GM23338 (cell line): ENCODE data around the gene ABR. TPM values are rescaled to one million over a fixed set of nuclear protein-coding genes. Genes with fewer than 3 reads are reported as not detected.

Experiments used
- ATAC-seq: fragments of 200-7000 bp; cut with Tn5 transposase; 3 replicates; pipeline ENCODE4 v1.9.1; 2020
- DNase-seq: peaks from one replicate; pipeline ENCODE4 v3.0.0-alpha.2; 2015; ENCODE audit warnings: low spot score
- H2AFZ ChIP-seq: fragments of 200-600 bp; sonication (generic); 2 replicates; pipeline ENCODE4 v1.8.0; 2016; ENCODE audit warnings: antibody characterized with exemption, mild to moderate bottlenecking, moderate library complexity
- H3F3A ChIP-seq: fragments of 200-600 bp; sonication (generic); replicated peaks from 2 replicates; pipeline ENCODE4 v1.8.0; 2017; ENCODE audit warnings: antibody characterized with exemption, mixed run types, low read depth
- H3K27ac ChIP-seq: fragments of 200-600 bp; sonication (generic); 2 replicates; pipeline ENCODE4 v1.6.1; 2016; ENCODE audit warnings: low read depth
- H3K27me3 ChIP-seq: fragments of 200-600 bp; sonication (generic); 2 replicates; pipeline ENCODE4 v1.8.0; 2016; ENCODE audit warnings: mild to moderate bottlenecking, mixed run types, moderate library complexity; ENCODE audit not compliant: insufficient read depth
- H3K36me3 ChIP-seq: fragments of 200-600 bp; sonication (generic); 2 replicates; pipeline ENCODE4 v1.8.0; 2016; ENCODE audit warnings: mild to moderate bottlenecking; ENCODE audit not compliant: insufficient read depth
- H3K4me1 ChIP-seq: fragments of 200-600 bp; sonication (generic); 2 replicates; pipeline ENCODE4 v1.8.0; 2016; ENCODE audit warnings: mild to moderate bottlenecking, moderate library complexity; ENCODE audit not compliant: insufficient read depth
- H3K4me2 ChIP-seq: fragments of 200-600 bp; sonication (generic); 2 replicates; pipeline ENCODE4 v1.7.1; 2017; ENCODE audit warnings: mixed run types
- H3K4me3 ChIP-seq: fragments of 200-600 bp; sonication (generic); 2 replicates; pipeline ENCODE4 v1.6.1; 2016; ENCODE audit warnings: mixed run types
- H3K79me2 ChIP-seq: fragments of 200-600 bp; sonication (generic); replicated peaks from 2 replicates; pipeline ENCODE4 v1.8.0; 2017; ENCODE audit warnings: mild to moderate bottlenecking; ENCODE audit not compliant: insufficient read depth
- H3K9me2 ChIP-seq: fragments of 200-600 bp; sonication (generic); 2 replicates; pipeline ENCODE4 v1.8.0; 2017; ENCODE audit not compliant: insufficient read depth
- H4K20me1 ChIP-seq: fragments of 200-600 bp; sonication (generic); replicated peaks from 2 replicates; pipeline ENCODE4 v1.8.0; 2017; ENCODE audit warnings: mild to moderate bottlenecking; ENCODE audit not compliant: insufficient read depth
- H3K27ac Mint-ChIP-seq: 2 replicates; pipeline ENCODE4 v1.8.0; 2020; ENCODE audit warnings: inconsistent platforms, mild to moderate bottlenecking, moderate library complexity, mixed read lengths
- H3K27me3 Mint-ChIP-seq: 3 replicates; pipeline ENCODE4 v1.8.0; 2022; ENCODE audit warnings: low read depth, mild to moderate bottlenecking, moderate library complexity, mixed read lengths, inconsistent platforms; ENCODE audit not compliant: insufficient read depth, poor library complexity
- H3K36me3 Mint-ChIP-seq: 3 replicates; pipeline ENCODE4 v1.8.0; 2021; ENCODE audit warnings: low read depth, mild to moderate bottlenecking, inconsistent platforms, moderate library complexity, mixed read lengths
- H3K4me1 Mint-ChIP-seq: 3 replicates; pipeline ENCODE4 v1.8.0; 2020; ENCODE audit warnings: mild to moderate bottlenecking, inconsistent platforms, mixed read lengths
- H3K4me3 Mint-ChIP-seq: 3 replicates; pipeline ENCODE4 v1.8.0; 2021; ENCODE audit warnings: moderate library complexity, mild to moderate bottlenecking, inconsistent platforms, mixed read lengths
- H3K9me3 Mint-ChIP-seq: 3 replicates; pipeline ENCODE4 v1.8.0; 2020; ENCODE audit warnings: moderate library complexity, mild to moderate bottlenecking, inconsistent platforms, mixed read lengths
- CREB1 ChIP-seq: fragments of 250-450 bp; sonication (Bioruptor Pico); IDR thresholded peaks from 2 replicates; pipeline ENCODE4 v1.5.0; 2020; ENCODE audit warnings: low read depth, mild to moderate bottlenecking, moderate library complexity
- CTCF ChIP-seq, 2 experiments: fragments of 200-600 bp in 1 of 2; sonication (generic) in 1 of 2; conservative IDR thresholded peaks; 2 replicates each; pipeline versions ENCODE4 v1.5.1 to v1.6.1; 2016 to 2017; ENCODE audit warnings: antibody characterized with exemption in 2 of 2, low read depth in 2 of 2, mild to moderate bottlenecking in 2 of 2, moderate library complexity in 1 of 2
- ETS1 ChIP-seq: IDR thresholded peaks from 2 replicates; pipeline ENCODE4 v1.6.1; 2016; ENCODE audit warnings: antibody characterized with exemption
- EZH2 ChIP-seq: fragments of 200-600 bp; sonication (generic); IDR thresholded peaks from one replicate; pipeline ENCODE4 v1.8.0; 2017; ENCODE audit warnings: antibody characterized with exemption, mild to moderate bottlenecking, low read depth; ENCODE audit not compliant: unreplicated experiment
- EZH2phosphoT487 ChIP-seq: fragments of 200-600 bp; sonication (generic); IDR thresholded peaks from one replicate; pipeline ENCODE4 v1.8.1; 2018; ENCODE audit warnings: antibody characterized with exemption; ENCODE audit not compliant: unreplicated experiment
- JUNB ChIP-seq: IDR thresholded peaks from one replicate; pipeline ENCODE4 v1.6.1; 2016; ENCODE audit warnings: antibody characterized with exemption; ENCODE audit not compliant: unreplicated experiment
- NANOG ChIP-seq: IDR thresholded peaks from 2 replicates; pipeline ENCODE4 v1.6.1; 2016; ENCODE audit warnings: antibody characterized with exemption, borderline replicate concordance
- POLR2AphosphoS5 ChIP-seq: IDR thresholded peaks from 2 replicates; pipeline ENCODE4 v1.6.1; 2016; ENCODE audit warnings: antibody characterized with exemption, low read depth
- REST ChIP-seq: IDR thresholded peaks from one replicate; pipeline ENCODE4 v1.6.1; 2018; ENCODE audit warnings: antibody characterized with exemption; ENCODE audit not compliant: unreplicated experiment
- STAT1 ChIP-seq: IDR thresholded peaks from one replicate; pipeline ENCODE4 v1.6.1; 2016; ENCODE audit warnings: antibody characterized with exemption; ENCODE audit not compliant: unreplicated experiment
- ZNF114 ChIP-seq: fragments of 250-450 bp; sonication (Bioruptor Pico); IDR thresholded peaks from 2 replicates; pipeline ENCODE4 v1.5.0; 2020; ENCODE audit warnings: mild to moderate bottlenecking, moderate library complexity
- ZNF331 ChIP-seq: fragments of 250-450 bp; sonication (Bioruptor Pico); IDR thresholded peaks from 2 replicates; pipeline ENCODE4 v1.5.0; 2020; ENCODE audit warnings: low read depth, mild to moderate bottlenecking, moderate library complexity
- ZNF462 ChIP-seq: fragments of 250-450 bp; sonication (Bioruptor Pico); IDR thresholded peaks from 2 replicates; pipeline ENCODE4 v1.5.0; 2020; ENCODE audit warnings: mild to moderate bottlenecking, moderate library complexity
- polyA plus RNA-seq: library from polyadenylated mRNA; unstranded; fragments of >200 nt; fragmentation: Nextera tagmentation; extraction: Ambion mirVana; gene quantifications from 2 replicates; pipeline ENCODE4 v1.2.1, GENCODE V29; 2016
- total RNA-seq: library from RNA; depleted of rRNA; stranded (reverse); fragments of >200 nt; shearing (Covaris generic); gene quantifications from 2 replicates; pipeline ENCODE4 v1.2.3, GENCODE V29; 2014

Gene ABR
- total and polyA plus RNA-seq, 2 experiments from 2014 or later: 15.0 to 27.7 TPM

- no peak for DNase-seq
- no peaks in the 10 kb centered on the region for H4K20me1 ChIP-seq
- H3K27me3 ChIP-seq: no peaks in the 10 kb centered on the region
- peaks cover 6% of the 10 kb centered on the region; the same call in 1 of the 3 replicates for H3K9me3 Mint-ChIP-seq
- no peak overlapping the region for H3K4me2 ChIP-seq
- no peak overlapping the region for H3K4me3 Mint-ChIP-seq
- H2AFZ ChIP-seq: no peak overlapping the region
- peaks cover 3% of the 10 kb centered on the region; the same call in 1 of the 2 replicates for H3K4me1 ChIP-seq
- no peak for TF ChIP-seq ZNF114 (CRISPR knock-in tag)
- no peak for TF ChIP-seq POLR2AphosphoS5
- no peak for TF ChIP-seq REST
- no peak for TF ChIP-seq EZH2phosphoT487
- no peak for TF ChIP-seq ZNF331 (CRISPR knock-in tag)
- no peak for TF ChIP-seq STAT1
- TF ChIP-seq NANOG: no peak
- no peak for TF ChIP-seq ETS1
- no peak for TF ChIP-seq ZNF462 (CRISPR knock-in tag)
- no peak for TF ChIP-seq CTCF (conservative IDR thresholded peaks at IDR 0.05; ENCODE audit: low read depth in 2 of 2)
- no peak for TF ChIP-seq EZH2
- no peak for TF ChIP-seq JUNB
- no peak for TF ChIP-seq CREB1 (CRISPR knock-in tag)
- no peaks in the 10 kb centered on the region for H3K79me2 ChIP-seq
- H3K4me3 ChIP-seq: no peak overlapping the region
- H3K27ac Mint-ChIP-seq: no peak overlapping the region
- no peaks in the 10 kb centered on the region for H3K36me3 ChIP-seq
- H3K36me3 Mint-ChIP-seq: peaks cover 9% of the 10 kb centered on the region; the same call in 2 of the 3 replicates
- no peaks in the 10 kb centered on the region; the same call in 1 of the 2 replicates for H3F3A ChIP-seq
- no peaks in the 10 kb centered on the region for H3K9me2 ChIP-seq
- H3K27me3 Mint-ChIP-seq: peaks cover 4% of the 10 kb centered on the region
- H3K27ac ChIP-seq: no peak overlapping the region
- H3K4me1 Mint-ChIP-seq: peaks cover 12% of the 10 kb centered on the region
- no peak for ATAC-seq
Measured at GRCh38 chr17:1040216-1040600, 139.6 kb downstream of the ABR start.
